Measurements from ENCODE around the gene ARNT2.

DNA sequence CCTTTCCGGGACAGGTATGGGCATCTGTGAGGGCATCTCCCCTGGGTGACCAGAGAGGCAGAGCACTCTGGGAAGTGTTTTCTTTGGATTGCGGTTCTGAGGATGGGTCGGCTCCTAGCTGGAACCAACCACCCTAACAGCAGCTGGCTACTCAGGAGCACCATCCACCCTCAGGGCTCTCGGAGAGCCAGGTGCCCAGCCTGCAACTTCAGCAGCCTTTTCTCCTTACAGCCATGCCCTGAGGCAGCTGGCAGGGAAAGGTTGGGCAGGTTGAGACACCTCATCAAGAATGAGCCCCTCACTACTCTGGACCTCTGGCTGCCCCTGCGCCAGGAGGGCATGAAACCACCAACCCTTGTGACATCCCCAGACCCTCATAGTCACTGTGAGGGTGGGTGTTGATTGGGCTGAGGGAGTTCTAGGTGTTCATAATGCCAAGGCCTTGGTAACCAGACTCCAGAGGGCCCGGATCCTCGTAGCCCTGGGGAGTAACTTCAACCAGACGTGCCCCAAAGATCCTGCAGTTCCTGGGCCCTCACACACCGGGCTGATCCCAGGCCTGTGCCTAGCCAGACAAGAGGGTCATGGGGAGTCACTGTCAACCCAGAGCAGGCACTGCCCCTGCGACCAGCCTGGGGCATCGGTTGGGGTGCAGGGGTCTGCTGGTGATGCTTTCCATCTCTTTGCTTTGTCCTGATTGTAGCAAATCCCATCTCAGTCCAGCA, 176.5 kb downstream of the ARNT2 start:
- TF ChIP-seq, protein P1, sequence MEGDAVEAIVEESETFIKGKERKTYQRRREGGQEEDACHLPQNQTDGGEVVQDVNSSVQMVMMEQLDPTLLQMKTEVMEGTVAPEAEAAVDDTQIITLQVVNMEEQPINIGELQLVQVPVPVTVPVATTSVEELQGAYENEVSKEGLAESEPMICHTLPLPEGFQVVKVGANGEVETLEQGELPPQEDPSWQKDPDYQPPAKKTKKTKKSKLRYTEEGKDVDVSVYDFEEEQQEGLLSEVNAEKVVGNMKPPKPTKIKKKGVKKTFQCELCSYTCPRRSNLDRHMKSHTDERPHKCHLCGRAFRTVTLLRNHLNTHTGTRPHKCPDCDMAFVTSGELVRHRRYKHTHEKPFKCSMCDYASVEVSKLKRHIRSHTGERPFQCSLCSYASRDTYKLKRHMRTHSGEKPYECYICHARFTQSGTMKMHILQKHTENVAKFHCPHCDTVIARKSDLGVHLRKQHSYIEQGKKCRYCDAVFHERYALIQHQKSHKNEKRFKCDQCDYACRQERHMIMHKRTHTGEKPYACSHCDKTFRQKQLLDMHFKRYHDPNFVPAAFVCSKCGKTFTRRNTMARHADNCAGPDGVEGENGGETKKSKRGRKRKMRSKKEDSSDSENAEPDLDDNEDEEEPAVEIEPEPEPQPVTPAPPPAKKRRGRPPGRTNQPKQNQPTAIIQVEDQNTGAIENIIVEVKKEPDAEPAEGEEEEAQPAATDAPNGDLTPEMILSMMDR (conservative IDR thresholded peaks at IDR 0.05 in 1 of 2, IDR thresholded peaks at IDR 0.05 in 1 of 2; ENCODE audit: low read depth in 1 of 2, low read length in 2 of 2): no peak
- TF ChIP-seq EZH2 (IDR thresholded peaks at IDR 0.05; ENCODE audit: low read length, missing control alignments): no peak
